ENCODE results near the gene CDC6.

The CDC6 gene

GRCh38 chr17:40314584-40314956 lies 26.9 kb downstream of the CDC6 start:
- peak; percentile 46 for FAIRE-seq
- no peak for DNase-seq (ENCODE audit: insufficient read length)
- TF ChIP-seq TAF1 (IDR thresholded peaks at IDR 0.05; ENCODE audit: borderline replicate concordance, low read depth, low read length): no peak
- TF ChIP-seq POLR2A (IDR thresholded peaks at IDR 0.05; ENCODE audit: low read depth, low read length): no peak
- TF ChIP-seq POLR2AphosphoS5 (IDR thresholded peaks at IDR 0.05; ENCODE audit: low read depth, low read length): no peak

GRCh38 chr17:40315206-40315605 lies 27.5 kb downstream of the CDC6 start:
- TF ChIP-seq TAF1 (IDR thresholded peaks at IDR 0.05; ENCODE audit: borderline replicate concordance, low read depth, low read length): no peak
- TF ChIP-seq POLR2AphosphoS5 (IDR thresholded peaks at IDR 0.05; ENCODE audit: low read depth, low read length): no peak
- TF ChIP-seq POLR2A (IDR thresholded peaks at IDR 0.05; ENCODE audit: low read depth, low read length): no peak
- DNase-seq (ENCODE audit: insufficient read length) (no peak), FAIRE-seq (no peak)

- DNase-seq (ENCODE audit: insufficient read length): no peak
- no peak for FAIRE-seq
- TF ChIP-seq POLR2AphosphoS5 (IDR thresholded peaks at IDR 0.05; ENCODE audit: low read depth, low read length) (no peak), POLR2A (IDR thresholded peaks at IDR 0.05; ENCODE audit: low read depth, low read length) (no peak), TAF1 (IDR thresholded peaks at IDR 0.05; ENCODE audit: borderline replicate concordance, low read depth, low read length) (no peak)
Measured at GRCh38 chr17:40315678-40316570, 28.2 kb downstream of the CDC6 start.

GRCh38 chr17:40316571-40317344 lies 29.1 kb downstream of the CDC6 start:
- no peak for FAIRE-seq
- DNase-seq (ENCODE audit: insufficient read length): no peak
- TF ChIP-seq POLR2A (IDR thresholded peaks at IDR 0.05; ENCODE audit: low read depth, low read length) (no peak), POLR2AphosphoS5 (IDR thresholded peaks at IDR 0.05; ENCODE audit: low read depth, low read length) (no peak), TAF1 (IDR thresholded peaks at IDR 0.05; ENCODE audit: borderline replicate concordance, low read depth, low read length) (no peak)

- no peak for TF ChIP-seq TAF1 (IDR thresholded peaks at IDR 0.05; ENCODE audit: borderline replicate concordance, low read depth, low read length)
- no peak for TF ChIP-seq POLR2AphosphoS5 (IDR thresholded peaks at IDR 0.05; ENCODE audit: low read depth, low read length)
- TF ChIP-seq POLR2A (IDR thresholded peaks at IDR 0.05; ENCODE audit: low read depth, low read length): no peak
- no peak for FAIRE-seq
- DNase-seq (ENCODE audit: insufficient read length): no peak
Measured at GRCh38 chr17:40317345-40317873, 29.7 kb downstream of the CDC6 start.

GRCh38 chr17:40317880-40318829 lies 30.5 kb downstream of the CDC6 start:
- peak; percentile 98 for FAIRE-seq
- TF ChIP-seq POLR2AphosphoS5 (IDR thresholded peaks at IDR 0.05; ENCODE audit: low read depth, low read length) (no peak), POLR2A (IDR thresholded peaks at IDR 0.05; ENCODE audit: low read depth, low read length) (peak; percentile 60; the same call in 1 of the 2 replicates), TAF1 (IDR thresholded peaks at IDR 0.05; ENCODE audit: borderline replicate concordance, low read depth, low read length) (0 out of 2 replicates have a peak, but pooled peaks have one; percentile 29)
- peak; percentile 98 for DNase-seq (ENCODE audit: insufficient read length)

GRCh38 chr17:40318830-40319391 lies 31.2 kb downstream of the CDC6 start:
- peak; percentile 74 for FAIRE-seq

GRCh38 chr17:40319651-40320540 lies 32.2 kb downstream of the CDC6 start:
- FAIRE-seq (no peak), DNase-seq (ENCODE audit: insufficient read length) (no peak)
- TF ChIP-seq POLR2AphosphoS5 (IDR thresholded peaks at IDR 0.05; ENCODE audit: low read depth, low read length): no peak
- TF ChIP-seq POLR2A (IDR thresholded peaks at IDR 0.05; ENCODE audit: low read depth, low read length): no peak
- TF ChIP-seq TAF1 (IDR thresholded peaks at IDR 0.05; ENCODE audit: borderline replicate concordance, low read depth, low read length): no peak

More at GRCh38 chr17:40318830-40319391, 31.2 kb downstream of the CDC6 start:
- DNase-seq (ENCODE audit: insufficient read length): no peak
- TF ChIP-seq POLR2AphosphoS5 (IDR thresholded peaks at IDR 0.05; ENCODE audit: low read depth, low read length) (no peak), POLR2A (IDR thresholded peaks at IDR 0.05; ENCODE audit: low read depth, low read length) (no peak), TAF1 (IDR thresholded peaks at IDR 0.05; ENCODE audit: borderline replicate concordance, low read depth, low read length) (no peak)

GRCh38 chr17:40320756-40321523 lies 33.3 kb downstream of the CDC6 start:
- DNase-seq (ENCODE audit: insufficient read length): no peak
- FAIRE-seq: peak; percentile 21
- TF ChIP-seq POLR2A (IDR thresholded peaks at IDR 0.05; ENCODE audit: low read depth, low read length) (no peak), POLR2AphosphoS5 (IDR thresholded peaks at IDR 0.05; ENCODE audit: low read depth, low read length) (no peak), TAF1 (IDR thresholded peaks at IDR 0.05; ENCODE audit: borderline replicate concordance, low read depth, low read length) (no peak)
